HG03095 (cell line): ENCODE measurements around the gene AUTS2.

Source experiments
- ATAC-seq: cut with Tn5 transposase; IDR thresholded peaks from one replicate; pipeline ENCODE4 v1.9.1; 2021; ENCODE audit warnings: moderate library complexity; ENCODE audit not compliant: unreplicated experiment

The AUTS2 gene

GRCh38 chr7:70210200-70210935 lies 612.1 kb downstream of the AUTS2 start:
- ATAC-seq = no peak

GRCh38 chr7:70210936-70211310 lies 612.6 kb downstream of the AUTS2 start:
- no peak for ATAC-seq

DNA sequence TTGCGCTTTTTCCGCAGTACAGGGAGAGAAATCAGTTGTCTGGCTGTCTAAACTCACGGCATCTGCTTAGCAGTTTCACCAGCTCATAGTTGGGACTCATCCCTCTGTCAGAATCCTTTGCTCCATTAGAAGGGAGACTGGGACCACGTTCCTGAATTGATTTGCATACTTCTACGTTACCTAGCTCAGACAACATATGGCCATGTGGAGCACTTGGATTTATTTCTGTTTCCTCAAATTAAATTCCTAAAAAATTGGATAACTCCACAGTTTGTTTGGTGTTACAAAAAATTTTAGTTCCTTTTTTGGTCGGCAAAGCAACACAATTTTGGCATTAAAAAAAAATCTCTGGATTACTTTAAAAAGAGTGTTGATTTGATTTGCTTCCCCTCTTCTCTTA lies 614.0 kb downstream of the AUTS2 start:
- ATAC-seq = no peak

GRCh38 chr7:70214071-70214470 lies 615.8 kb downstream of the AUTS2 start:
- ATAC-seq = no peak

DNA sequence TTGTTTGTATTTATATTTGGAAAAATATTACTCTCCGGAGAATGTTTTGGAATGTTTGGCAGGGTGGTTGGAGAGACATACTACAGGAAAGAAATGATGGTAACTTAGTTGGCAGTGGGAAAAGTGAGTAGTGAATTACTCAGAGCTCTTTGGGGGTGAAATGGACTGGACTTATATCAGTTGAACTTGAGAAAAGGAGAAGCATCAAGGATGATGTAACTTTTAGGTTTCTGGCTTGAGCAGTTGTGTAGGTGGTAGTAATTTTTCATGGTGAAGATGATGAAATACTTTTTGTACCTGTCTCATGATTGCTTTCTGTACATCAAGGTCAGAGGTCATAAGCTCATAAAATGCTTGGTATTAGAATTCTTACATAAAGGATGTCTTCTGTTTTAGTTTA lies 617.2 kb downstream of the AUTS2 start:
- ATAC-seq = no peak

DNA sequence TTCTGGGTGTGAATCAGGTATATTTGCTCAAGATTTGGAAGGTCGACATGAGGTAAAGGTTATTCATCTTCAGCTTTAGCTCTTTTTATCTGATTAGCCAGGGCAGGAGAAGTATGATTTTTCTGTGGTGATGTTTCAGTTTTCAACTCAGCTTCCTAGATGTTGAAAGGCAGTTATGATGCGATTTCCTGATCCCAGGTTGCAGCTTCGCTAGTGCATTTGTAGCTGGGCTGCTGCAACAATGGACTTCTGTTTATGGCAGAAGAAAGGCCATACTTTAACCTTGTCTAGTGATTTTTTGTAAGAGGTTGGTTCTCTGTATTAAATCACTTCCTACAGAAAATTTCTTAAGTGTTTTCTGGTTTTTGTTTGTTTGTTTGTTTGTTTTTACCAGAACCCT lies 619.3 kb downstream of the AUTS2 start:
- ATAC-seq = no peak

DNA sequence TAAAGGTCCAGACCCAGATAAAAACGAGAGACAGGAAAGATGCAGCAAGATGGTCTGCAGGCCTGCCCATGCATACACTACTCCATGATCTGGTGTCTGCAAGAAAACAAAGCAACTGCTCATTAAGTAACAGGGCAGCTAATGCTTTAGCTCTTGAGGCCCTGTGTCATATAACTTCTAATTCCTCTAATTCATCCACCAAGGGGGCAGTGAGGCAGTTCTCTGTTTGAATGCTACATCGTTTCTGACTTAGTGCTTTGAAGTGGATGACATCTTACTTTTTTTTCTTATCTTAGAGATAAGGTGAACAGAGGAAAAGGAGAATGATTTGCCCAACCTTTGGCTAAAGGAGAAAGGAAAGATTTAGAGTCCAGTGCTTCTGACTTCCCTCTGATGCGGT lies 619.7 kb downstream of the AUTS2 start:
- no peak for ATAC-seq

GRCh38 chr7:70219061-70219460 lies 620.8 kb downstream of the AUTS2 start:
- no peak for ATAC-seq

DNA sequence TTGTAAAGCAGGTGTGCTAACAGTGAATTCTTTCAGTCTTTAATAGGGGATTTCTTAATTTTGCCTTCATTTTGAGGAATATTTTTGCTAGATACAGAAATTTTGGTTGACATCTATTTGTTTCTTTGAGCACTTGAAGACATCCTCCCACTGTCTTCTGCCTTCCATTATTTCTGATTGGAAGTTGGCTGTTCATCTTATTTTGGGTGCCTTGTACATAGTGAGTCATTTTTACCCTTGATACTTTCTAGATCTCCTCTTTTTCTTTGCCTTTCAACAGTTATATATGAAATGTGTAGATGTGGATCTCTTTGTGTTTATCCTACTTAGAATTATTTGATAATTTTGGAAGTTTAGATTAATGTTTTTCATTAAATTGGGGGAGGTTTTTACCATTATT lies 631.0 kb downstream of the AUTS2 start:
- no peak for ATAC-seq

- no peak for ATAC-seq
Measured at GRCh38 chr7:70230761-70231160, 632.5 kb downstream of the AUTS2 start.

DNA sequence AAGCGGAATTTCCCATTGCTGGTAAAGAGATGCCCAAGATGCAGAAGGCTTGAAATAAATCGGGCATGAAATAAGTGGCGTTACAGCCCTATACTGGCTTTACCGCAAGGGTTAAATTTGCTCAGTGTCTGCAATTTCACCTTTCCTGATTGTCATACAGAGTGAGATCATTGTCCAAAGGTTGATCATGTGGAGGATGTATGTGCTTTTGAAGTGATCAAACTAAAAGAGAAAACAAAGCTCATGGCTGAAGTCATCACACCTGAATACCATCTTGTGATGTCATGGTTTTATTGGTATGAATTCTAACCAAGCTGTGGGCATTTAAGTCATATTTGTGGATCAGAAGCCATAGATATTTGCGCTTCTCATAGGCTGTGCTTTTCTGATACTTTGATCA lies 635.5 kb downstream of the AUTS2 start:
- no peak for ATAC-seq

DNA sequence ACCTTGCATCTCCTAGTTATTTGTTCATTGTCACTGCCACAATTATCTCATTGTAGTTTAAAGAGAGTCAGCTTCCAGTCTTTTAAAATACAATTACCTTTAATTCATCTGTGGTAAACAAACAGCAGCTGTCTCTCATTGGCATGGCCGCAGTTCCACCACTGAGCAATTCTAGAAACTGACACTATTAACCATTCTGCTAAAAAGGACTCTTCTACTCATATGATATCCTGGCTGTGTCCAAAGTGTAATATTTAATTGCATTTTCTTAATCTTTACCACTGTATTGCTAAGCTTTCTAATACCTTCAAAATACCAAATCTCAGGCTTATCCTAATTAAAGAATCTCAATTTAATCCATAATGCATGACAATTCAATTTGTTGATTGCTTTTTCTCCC lies 639.0 kb downstream of the AUTS2 start:
- no peak for ATAC-seq

GRCh38 chr7:70237831-70238575 lies 639.7 kb downstream of the AUTS2 start:
- ATAC-seq = peak; percentile 100

- ATAC-seq = no peak
Measured at GRCh38 chr7:70239918-70240317, 641.6 kb downstream of the AUTS2 start.

GRCh38 chr7:70240873-70241272 lies 642.6 kb downstream of the AUTS2 start:
- no peak for ATAC-seq

GRCh38 chr7:70241536-70242175 lies 643.4 kb downstream of the AUTS2 start:
- no peak for ATAC-seq

DNA sequence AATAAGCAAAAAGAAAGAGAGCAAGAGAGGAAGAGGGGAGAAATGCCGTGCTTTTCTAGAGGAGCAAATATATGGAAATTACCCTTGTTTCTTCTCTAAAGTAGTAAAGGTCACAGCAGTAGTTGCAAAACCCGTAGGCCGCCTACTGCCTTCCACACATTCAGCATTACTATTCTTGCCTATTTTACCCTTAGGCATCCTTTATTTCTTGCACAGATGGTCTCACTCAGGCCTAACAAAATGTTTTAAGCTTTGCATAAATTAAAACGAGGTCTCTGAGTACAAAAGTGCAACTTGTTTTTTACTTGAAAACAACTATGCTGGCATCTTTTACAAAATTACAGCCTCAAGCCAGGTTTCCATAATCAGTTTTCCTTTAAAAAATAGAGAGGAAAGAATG lies 644.6 kb downstream of the AUTS2 start:
- no peak for ATAC-seq

DNA sequence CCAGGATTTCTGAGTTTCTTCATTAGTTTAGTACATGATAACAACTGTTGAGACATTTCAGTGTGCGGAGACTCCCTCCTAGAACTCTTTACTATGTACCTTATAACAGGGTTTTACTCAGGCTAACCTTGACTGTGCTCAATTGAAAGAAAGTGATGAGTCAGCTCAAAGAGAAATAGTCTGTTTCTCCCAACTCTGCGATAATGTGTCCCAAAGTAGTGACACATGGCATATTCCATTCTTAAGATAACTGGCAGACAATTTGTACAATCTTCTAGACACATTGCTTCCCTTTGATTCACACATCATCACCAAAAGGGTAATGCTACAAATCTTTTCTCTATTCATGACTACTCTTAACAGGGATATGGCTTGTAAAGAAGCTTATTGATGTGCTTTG lies 645.2 kb downstream of the AUTS2 start:
- ATAC-seq = no peak

- ATAC-seq = no peak
Measured at GRCh38 chr7:70257921-70258320, 659.6 kb downstream of the AUTS2 start.

- ATAC-seq = no peak
Measured at GRCh38 chr7:70259502-70259901, 661.2 kb downstream of the AUTS2 start.

GRCh38 chr7:70263471-70264255 lies 665.4 kb downstream of the AUTS2 start:
- no peak for ATAC-seq
